ENCODE measurements around the gene NUP188. TPM values are rescaled to one million over a fixed set of nuclear protein-coding genes. Genes with fewer than 3 reads are reported as not detected.

The NUP188 gene
- total RNA-seq, 1 donor from 2014 or later, result 63.6 TPM

DNA sequence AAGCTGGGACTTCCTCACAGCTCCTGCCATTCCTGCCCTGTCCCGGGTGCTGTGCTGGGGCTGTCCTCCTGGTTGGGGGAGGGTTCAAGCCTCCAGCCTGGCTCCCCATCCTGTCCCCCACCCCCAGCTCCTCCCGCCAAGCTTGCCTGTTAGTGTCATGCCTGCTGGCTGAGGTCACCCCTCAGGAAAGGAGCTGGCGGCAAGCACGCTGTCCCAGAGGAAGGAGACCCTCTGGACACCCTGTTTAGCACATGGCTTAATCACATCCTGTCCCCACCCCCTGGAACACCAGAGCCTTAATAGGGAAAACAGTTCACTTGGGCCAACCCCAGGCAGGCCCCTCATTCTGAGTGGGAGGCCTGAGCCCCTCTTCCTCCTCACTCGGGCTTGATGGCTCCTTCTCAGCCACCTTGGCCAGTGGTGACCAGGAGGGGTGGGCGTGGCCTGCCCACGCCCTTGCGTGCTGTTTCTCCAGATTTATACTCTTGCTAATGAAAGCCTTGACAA, 35.9 kb upstream of the NUP188 start:
- H3K36me3 Mint-ChIP-seq (ENCODE audit: unreplicated experiment), result peaks cover 6% of the 10 kb centered on the region
- peaks cover 5% of the 10 kb centered on the region for H3K9me3 Mint-ChIP-seq (ENCODE audit: unreplicated experiment)
- H3K4me3 Mint-ChIP-seq (ENCODE audit: unreplicated experiment), result no peak overlapping the region
- TF ChIP-seq, protein P1, sequence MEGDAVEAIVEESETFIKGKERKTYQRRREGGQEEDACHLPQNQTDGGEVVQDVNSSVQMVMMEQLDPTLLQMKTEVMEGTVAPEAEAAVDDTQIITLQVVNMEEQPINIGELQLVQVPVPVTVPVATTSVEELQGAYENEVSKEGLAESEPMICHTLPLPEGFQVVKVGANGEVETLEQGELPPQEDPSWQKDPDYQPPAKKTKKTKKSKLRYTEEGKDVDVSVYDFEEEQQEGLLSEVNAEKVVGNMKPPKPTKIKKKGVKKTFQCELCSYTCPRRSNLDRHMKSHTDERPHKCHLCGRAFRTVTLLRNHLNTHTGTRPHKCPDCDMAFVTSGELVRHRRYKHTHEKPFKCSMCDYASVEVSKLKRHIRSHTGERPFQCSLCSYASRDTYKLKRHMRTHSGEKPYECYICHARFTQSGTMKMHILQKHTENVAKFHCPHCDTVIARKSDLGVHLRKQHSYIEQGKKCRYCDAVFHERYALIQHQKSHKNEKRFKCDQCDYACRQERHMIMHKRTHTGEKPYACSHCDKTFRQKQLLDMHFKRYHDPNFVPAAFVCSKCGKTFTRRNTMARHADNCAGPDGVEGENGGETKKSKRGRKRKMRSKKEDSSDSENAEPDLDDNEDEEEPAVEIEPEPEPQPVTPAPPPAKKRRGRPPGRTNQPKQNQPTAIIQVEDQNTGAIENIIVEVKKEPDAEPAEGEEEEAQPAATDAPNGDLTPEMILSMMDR (IDR thresholded peaks at IDR 0.05; ENCODE audit: partially characterized antibody, unreplicated experiment), result no peak
- peaks cover 8% of the 10 kb centered on the region for H3K4me1 Mint-ChIP-seq (ENCODE audit: low read depth, unreplicated experiment)
- DNase-seq, result no peak
- no peak overlapping the region for H3K27ac Mint-ChIP-seq (ENCODE audit: unreplicated experiment)
- peaks cover 6% of the 10 kb centered on the region for H3K27me3 Mint-ChIP-seq (ENCODE audit: unreplicated experiment)

DNA sequence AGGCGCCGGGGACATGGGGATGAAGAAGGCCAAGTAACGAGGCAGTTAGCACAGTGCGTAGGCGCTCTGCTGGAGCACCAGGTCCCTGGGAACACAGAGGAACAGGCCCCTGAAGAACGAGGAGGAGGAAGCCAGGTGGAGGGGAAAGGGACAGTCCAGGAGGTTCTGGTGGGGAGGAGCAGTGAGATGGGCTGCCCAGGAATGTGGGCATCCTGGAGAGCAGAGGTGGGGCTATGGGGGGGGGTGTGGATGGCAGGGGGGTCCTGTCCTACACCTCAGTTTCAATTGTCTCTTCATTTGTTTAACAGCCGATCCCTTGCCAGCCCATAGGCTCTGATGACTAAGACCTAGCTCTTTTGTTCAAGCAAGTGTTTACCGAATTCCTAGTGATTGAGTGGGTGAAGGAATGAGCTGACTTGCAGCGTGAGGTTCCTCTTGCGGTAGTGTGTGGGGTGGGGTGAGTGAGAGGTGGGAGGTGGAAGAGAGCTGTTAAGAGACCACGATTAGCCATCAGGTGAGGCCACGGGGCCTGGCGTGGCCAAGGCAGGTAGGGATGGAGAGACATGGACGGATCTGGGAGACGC, 35.1 kb upstream of the NUP188 start:
- peaks cover 7% of the 10 kb centered on the region for H3K9me3 Mint-ChIP-seq (ENCODE audit: unreplicated experiment)
- H3K36me3 Mint-ChIP-seq (ENCODE audit: unreplicated experiment), result peaks cover 6% of the 10 kb centered on the region
- no peak for DNase-seq
- H3K4me1 Mint-ChIP-seq (ENCODE audit: low read depth, unreplicated experiment), result peaks cover 8% of the 10 kb centered on the region
- H3K27ac Mint-ChIP-seq (ENCODE audit: unreplicated experiment), result peak overlapping the region; percentile 11
- TF ChIP-seq, protein P1 (IDR thresholded peaks at IDR 0.05; ENCODE audit: partially characterized antibody, unreplicated experiment), result no peak
- no peak overlapping the region for H3K4me3 Mint-ChIP-seq (ENCODE audit: unreplicated experiment)
- peaks cover 9% of the 10 kb centered on the region for H3K27me3 Mint-ChIP-seq (ENCODE audit: unreplicated experiment)

DNA sequence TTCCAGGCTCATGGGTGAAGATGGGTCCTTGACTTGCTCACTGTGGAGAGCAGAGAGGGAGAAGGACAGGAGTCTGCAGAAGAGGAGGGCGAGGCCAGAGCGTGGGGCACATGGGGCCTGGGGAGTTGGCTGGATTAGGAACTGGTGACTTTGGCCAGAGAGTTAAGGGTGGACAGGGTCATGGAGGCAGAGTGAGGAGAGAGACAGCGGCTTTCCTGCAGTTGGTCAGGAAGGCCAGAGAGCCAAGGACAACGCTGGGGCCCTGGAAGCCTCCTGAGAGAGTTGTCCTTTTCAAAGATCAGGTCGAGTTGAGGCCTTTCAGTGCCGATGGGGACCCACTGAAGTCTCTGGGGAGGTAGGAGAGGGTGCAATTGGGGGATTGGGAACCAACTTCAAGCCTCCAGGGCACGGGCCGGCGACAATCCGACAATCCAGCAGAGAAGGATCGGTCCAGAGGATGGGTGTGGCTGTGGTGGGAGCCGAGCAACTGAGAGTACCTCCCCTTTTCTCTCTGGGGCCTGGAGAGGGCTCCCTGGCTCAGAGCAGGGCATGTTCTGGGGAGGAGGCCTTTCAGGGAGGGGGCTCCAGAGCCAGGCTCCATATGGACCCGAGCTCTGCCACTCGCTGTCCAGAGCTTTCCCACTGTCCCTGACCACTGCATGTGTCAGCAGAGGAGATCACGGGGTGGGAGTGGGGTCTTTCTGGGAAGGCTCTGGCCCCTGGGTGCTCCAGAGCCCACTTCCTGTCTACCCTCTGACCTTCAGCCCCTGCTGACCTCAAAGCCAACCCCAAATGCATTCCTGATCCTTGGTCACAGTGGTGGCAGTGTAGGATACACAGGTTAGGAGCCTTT, 34.2 kb upstream of the NUP188 start:
- TF ChIP-seq, protein P1 (IDR thresholded peaks at IDR 0.05; ENCODE audit: partially characterized antibody, unreplicated experiment), result no peak
- Mint-ChIP-seq H3K27ac (ENCODE audit: unreplicated experiment) (peak overlapping the region; percentile 36), H3K36me3 (ENCODE audit: unreplicated experiment) (no peaks in the 10 kb centered on the region), H3K4me3 (ENCODE audit: unreplicated experiment) (no peak overlapping the region), H3K27me3 (ENCODE audit: unreplicated experiment) (peaks cover 10% of the 10 kb centered on the region), H3K4me1 (ENCODE audit: low read depth, unreplicated experiment) (peaks cover 8% of the 10 kb centered on the region), H3K9me3 (ENCODE audit: unreplicated experiment) (peaks cover 7% of the 10 kb centered on the region)
- no peak for DNase-seq

DNA sequence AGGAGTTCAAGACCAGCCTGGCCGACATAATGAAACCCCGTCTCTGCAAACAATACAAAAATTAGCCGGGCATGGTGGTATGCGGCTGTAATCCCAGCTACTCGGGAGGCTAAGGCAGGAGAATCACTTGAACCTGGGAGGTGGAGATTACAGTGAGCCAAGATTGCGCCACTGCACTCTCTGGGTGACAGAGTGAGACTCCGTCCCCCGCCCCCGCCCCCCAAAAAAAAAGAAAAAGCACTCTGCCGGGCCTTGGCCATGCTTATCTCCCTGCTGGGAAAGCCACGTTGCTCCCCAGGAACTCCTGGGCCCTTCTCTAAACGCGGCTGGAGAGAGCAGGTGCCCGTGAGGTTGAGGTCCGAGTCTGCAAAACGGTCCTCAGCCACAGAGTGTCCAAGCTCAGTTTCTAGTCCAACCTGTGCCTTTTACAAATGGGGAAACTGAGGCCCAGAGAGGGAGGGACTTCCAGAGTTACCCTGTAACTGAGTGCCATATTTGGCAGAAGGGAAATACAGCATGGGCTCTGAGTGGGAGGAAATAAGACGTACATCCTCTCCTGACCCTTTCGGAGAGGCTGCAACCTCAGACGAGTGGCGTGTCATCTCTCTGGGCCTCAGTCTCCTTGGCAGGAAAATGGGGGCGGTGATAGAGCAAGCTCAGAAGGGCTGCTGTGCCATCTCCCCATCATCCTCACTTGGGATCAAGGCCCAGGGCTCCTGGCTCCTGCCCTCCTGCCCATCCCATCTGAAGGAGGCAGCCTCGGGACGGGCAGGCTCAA, 33.3 kb upstream of the NUP188 start:
- peaks cover 9% of the 10 kb centered on the region for H3K9me3 Mint-ChIP-seq (ENCODE audit: unreplicated experiment)
- TF ChIP-seq, protein P1 (IDR thresholded peaks at IDR 0.05; ENCODE audit: partially characterized antibody, unreplicated experiment), result no peak
- peaks cover 11% of the 10 kb centered on the region for H3K4me1 Mint-ChIP-seq (ENCODE audit: low read depth, unreplicated experiment)
- H3K36me3 Mint-ChIP-seq (ENCODE audit: unreplicated experiment), result no peaks in the 10 kb centered on the region
- H3K27ac Mint-ChIP-seq (ENCODE audit: unreplicated experiment), result no peak overlapping the region
- H3K27me3 Mint-ChIP-seq (ENCODE audit: unreplicated experiment), result peaks cover 13% of the 10 kb centered on the region
- H3K4me3 Mint-ChIP-seq (ENCODE audit: unreplicated experiment), result no peak overlapping the region
- no peak for DNase-seq

Measured in glutamatergic neuron (in vitro differentiated cells).